ENCODE measurements around the gene PTGES.
"Not testable (repeated sequence)": the region's sequence is repeated elsewhere in the genome, so short reads cannot be mapped to it uniquely, and the experiment has no call there.

The PTGES gene

DNA sequence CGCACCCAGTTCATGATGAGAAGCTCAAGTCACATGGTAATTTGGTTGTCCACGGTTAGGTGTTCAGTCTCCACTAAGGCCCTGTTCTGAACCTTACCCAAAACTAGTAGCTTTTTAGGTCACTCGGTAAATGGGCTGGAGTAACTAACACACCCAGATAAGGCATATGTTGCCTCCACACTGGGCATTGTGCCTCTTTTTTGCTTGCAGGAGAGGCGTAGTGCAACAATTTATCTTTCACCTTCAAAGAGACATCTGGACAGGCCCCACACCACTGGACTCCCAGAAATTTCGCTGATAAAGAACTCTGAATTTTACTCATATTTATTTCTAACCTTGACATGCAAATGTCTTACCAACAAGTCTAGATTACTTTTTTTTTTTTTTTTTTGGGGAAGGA is 16.8 kb upstream of the PTGES start:
- no peak for DNase-seq (ENCODE audit: low spot score)

DNA sequence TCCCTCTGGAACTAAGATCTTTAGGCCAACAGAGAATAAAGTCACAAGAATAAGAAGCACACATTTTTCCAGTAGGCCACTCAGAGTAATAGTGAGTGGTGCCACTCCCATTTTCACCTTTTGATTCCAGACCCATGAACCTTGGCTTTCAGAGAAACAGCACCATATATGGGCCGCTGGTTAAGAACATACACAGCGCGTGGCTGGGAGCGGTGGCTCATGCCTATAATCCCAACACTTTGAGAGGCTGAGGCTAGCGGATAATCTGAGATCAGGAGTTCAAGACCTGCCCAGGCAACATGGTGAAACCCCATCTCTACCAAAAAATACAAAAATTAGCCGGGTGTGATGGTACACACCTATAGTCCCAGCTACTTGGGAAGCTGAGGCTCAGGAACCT is 15.6 kb upstream of the PTGES start:
- DNase-seq (ENCODE audit: low spot score): no peak

DNA sequence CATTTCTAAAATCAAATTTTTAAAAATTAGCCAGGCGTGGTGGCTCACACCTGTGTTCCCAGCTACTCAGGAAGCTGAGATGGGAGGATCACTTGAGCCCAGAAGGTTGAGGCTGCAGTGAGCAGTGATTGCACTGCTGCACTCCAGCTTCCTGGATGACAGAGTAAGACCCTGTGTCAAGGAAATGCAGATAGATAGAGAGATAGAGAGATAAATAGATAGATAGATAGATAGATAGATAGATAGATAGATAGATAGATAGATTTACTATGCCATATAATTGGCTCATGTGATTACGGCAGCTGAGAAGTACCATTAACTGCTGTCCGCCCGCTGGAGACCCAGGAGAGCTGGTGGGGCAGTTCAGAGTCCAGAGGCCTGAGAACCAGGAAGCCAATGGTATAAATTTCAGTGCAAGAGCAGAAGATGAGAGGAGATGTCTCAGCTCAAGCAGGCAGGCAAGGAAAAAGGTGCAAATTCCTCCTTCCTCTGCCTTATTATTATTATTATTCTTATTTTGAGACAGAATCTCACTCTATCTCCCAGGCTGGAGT is 13.0 kb upstream of the PTGES start:
- no peak for DNase-seq (ENCODE audit: low spot score)

DNA sequence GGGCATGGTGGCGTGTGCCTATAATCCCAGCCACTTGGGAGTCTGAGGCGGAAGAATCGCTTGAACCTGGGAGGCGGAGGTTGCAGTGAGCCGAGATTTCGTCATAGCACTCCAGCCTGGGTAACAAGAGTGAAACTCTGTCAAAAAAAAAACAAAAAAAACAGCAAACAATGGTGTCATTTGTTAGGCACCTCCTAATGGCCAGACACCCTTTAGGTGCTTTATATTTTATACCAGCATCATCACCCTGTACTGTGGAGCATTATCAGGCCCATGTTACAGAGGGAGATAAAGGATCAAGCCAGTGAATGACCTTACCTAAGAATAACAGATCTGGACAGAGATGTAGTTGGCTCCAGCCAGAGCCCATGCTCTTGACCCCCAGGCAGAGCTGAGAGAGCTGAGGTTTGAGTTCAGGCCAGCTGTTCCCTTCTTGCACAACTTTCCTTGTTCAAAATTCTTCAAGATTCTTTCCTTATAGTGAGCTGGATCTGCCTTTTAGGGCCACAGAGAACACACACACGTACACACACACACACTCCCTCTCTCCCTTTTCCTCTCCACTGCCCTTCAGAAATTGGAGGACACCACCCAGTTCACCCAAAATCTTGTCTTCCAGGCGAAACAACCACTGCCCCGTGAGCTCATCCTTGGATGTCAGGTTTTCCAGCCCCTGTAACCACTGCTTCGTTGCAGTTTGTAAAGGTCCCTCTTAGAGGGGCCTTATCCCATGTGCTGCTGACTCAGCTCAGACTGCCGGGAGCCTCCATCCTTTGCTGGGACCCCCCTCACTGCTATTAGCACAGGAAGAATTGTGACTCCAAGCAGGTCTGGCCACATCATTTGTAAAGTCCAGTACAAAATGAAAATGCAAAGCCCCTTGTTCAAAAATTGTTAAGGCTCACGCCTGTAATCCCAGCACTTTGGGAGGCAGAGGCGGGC is 10.4 kb upstream of the PTGES start:
- DNase-seq (ENCODE audit: low spot score): no peak

DNA sequence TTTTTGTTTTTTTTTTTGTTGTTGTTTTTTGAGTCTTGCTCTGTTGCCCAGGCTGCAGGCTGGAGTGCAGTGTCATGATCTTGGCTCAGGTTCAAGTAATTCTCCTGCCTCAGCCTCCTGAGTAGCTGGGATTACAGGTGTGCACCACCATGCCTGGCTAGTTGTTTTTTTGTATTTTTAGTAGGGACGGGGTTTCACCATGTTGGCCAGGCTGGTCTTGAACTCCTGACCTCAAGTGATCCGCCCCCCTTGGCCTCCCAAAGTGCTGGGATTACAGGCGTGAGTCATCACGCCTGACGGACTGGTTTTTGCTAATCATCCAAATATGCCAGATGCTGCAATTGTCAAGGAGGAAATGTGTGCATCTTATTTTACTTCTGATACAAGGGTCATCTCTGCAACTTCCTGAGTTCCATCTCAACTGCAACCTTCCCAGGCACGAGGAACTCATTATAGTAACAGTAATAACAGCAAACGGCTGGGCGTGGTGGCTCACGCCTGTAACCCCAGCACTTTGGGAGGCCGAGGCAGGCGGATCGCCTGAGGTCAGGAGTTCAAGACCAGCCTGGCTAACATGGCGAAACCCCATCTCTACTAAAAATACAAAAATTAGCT is 9.6 kb upstream of the PTGES start:
- not testable (repeated sequence) for DNase-seq (ENCODE audit: low spot score)

DNA sequence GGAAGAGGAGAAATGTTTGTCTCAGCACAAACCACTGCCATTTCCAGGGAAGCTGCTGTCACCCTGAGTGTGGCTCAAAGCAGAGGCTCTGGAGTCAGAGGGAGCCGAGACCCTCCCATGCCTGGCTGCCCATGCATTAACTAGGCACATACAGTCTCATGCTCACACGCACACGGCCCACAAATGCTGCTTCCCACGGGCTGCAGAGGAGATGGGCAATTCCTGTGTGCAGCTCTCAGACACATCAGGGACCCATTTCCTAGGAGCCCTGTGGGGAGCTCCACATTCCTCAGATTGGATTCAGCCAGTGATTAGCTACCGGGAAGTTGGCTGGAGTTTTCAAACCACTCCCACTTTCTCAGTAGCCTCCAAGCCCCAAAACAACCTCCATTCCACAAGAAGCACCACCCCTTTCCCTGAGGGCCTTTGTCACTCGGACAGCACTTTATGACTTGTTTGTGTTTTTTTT is 9.1 kb upstream of the PTGES start:
- no peak for DNase-seq (ENCODE audit: low spot score)

DNA sequence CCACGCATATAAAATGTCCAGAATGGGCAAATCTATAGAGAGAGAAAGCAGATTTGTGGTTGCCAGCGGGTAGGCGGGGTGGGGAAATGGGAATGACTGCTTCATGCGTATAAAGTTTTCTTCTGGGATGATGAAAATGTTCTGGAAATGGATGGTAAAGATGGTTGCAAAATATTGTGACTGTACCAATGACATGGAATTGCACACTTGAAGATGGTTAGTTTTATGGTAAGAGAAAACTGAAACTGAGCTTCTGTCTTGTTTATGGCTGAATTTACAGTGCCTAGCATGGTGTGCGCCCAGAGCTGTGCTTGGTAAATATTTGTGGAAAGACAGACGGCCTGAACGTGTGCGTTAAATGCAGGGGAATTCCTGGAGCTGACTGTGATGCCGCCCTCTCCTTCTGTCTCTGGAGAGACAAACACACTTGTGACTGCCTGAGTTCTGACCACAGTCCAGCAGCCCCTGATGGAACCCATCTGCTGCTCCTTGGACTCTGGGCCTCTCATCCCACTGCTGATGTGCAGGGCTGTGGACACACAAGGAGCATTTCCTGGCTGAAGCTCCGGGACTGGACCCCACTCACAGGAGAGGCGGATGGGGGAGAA is 8.6 kb upstream of the PTGES start:
- DNase-seq (ENCODE audit: low spot score): no peak

DNA sequence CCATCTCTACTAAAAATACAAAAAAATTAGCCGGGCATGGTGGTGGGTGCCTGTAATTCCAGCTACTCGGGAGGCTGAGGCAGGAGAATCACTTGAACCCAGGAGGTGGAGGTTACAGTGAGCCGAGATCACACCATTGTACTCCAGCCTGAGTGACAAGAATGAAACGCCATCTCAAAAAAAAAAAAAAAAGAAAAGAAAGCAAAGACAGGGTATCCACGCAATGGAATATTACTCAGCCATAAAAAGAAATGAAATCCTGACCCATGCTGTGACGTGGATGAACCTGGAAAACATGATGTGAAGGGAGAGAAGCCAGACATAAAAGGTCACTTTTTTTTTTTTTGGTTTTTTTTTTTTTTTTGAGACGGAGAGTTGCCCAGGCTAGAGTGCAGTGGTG is 7.9 kb upstream of the PTGES start:
- not testable (repeated sequence) for DNase-seq (ENCODE audit: low spot score)

DNA sequence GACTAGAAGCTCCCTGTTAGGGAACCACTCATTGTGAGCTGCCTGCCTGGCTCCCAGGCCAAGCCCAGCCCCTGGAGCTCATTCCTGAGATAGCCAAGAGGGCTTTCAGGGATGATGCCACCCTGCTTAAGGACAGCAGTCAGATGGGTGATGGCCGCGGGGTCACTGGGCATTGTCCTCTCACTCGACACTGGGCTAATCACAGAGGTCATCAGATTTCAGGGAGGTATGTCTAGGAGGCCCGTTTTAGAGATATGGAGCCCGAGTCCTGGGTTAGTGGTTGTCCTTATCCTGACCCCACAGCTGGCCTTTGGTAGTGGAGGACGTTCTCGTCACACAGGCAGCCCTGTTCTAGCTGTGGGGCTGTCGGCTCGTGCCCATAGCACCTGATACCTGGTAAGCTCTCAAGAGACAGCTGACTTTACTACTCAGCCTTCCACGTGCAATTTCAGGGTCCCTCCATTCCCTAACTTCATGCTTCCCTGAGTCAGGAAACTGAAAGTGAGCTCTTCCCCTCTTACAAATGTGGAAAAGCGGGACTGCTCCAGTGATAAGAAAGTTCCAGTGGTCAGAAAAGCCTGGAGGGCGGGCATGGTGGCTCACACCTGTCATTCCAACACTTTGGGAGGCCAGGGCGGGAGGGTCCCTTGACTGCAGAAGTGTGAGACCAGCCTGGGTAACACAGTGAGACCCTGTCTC is 7.1 kb upstream of the PTGES start:
- no peak for DNase-seq (ENCODE audit: low spot score)

DNA sequence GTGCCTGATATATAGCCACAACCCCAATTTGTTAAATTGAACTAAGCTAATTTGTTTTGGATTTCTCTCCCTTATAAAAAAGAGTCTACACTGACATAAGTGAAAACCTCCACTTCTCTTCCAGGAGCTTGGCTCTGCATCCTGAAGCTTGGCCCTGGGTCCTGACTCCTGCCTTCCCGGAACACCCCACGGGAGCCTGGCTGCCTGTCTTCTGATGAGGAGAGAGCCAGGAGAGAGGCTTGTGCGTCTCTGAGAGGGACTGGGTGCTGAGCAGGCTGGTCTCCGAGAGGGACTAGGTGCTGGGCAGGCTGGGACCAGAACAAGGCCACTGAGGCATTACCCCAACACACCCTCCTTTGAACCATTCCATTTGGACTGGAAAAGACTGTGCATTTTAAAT is 6.5 kb upstream of the PTGES start:
- no peak for DNase-seq (ENCODE audit: low spot score)

DNA sequence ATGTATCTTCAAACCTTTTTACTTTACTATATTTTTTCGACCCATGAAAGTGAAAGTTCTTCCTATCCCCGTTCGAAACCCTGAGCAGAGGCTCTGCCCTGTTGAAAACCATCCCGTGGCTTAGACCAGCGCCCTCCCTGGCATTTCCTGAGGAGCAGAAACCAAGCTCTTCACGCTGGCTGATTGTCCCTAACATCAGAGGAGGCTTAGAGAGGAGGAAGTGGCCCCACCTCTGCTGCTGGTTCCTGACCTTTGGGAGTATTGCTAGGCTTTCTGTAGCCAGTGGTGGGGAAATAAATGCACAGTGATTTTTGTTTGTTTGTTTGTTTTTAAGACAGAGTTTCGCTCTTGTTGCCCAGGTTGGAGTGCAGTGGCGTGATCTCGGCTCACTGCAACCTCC is 4.2 kb upstream of the PTGES start:
- DNase-seq (ENCODE audit: low spot score): no peak

DNA sequence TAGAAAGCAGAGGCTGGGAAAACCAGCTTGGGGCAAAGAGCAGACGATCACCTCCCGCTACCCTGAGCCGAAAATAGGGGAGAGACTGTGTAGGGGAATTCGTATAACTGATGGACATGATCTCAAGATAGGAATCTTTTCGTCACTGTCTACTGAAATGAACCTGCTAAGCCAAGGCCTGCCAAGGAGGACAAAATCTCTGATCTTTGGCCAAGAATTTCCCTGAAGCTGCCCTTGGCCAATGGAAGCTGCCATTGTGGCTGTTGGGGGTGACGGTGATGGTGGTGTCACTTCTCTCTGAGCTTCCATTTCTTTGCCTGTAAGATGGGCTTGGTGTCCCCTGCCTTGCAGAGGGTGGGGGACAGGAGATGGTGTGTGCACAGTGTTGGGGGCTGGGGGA is 3.3 kb upstream of the PTGES start:
- no peak for DNase-seq (ENCODE audit: low spot score)

DNA sequence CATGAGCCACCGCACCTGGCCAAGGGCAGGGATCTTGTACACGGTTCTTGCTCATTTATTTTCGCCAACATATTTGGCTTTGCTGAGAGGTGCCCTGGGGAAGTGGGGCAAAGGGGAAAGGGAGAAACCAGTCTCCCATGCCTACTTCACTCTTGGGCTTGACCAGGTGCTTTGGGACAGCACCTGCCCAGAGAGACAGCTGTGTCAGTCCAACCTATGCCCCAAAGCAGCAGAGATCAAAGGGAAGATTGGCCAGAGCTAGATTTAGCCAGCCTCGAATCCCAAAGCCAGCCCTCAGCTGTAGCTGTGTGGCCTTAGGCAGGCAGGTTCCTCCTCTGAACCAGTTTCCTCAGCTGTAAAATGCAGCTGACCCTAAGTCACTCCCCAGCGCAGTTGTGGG is 2.3 kb upstream of the PTGES start:
- DNase-seq (ENCODE audit: low spot score): no peak

DNA sequence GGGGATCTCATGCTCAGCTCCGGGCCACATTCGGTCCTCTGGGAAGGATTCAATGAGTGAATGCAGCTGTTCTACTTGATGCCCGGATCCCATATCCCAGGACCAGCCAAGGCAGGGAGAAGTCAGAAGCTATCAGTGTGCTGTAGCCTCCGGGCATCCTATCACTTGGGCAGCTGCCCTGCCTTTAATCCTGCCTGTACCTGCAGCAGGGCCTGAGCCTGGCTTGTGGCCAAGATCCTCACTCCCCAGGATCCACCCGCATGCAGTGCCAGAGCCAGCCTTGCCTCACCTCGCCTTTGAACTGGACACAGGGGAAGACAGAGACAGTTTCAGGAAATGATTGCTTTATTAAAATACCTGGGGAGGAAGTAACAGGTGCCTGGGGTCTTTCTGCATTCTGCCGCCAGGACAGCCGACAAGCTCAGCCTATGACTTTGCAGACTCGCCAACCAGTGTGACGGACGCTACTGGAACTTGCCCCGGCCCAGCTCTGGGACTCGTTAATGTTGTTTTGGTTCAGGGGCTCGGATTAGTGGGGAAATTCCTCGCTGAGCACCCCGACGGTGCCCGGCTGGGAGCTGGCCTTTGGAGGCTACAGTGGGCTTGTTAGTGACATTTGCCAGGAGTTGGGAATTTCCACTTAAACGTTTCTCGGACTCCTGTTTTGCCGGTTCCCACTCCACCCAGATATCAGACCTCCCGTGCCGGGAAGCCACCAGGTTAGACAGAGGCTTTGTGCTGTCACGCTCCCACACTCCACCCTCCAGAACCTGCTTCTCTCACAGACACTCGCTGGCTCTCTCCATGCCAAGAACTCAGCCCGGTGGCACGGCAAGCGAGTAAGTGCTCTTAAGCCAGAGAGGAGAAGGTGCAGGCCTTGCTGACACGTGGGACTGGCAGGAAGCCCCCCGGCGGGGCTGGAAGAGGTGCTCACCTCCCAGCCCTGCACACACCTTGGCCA is 721 bp downstream of the PTGES start:
- no peak for DNase-seq (ENCODE audit: low spot score)

DNA sequence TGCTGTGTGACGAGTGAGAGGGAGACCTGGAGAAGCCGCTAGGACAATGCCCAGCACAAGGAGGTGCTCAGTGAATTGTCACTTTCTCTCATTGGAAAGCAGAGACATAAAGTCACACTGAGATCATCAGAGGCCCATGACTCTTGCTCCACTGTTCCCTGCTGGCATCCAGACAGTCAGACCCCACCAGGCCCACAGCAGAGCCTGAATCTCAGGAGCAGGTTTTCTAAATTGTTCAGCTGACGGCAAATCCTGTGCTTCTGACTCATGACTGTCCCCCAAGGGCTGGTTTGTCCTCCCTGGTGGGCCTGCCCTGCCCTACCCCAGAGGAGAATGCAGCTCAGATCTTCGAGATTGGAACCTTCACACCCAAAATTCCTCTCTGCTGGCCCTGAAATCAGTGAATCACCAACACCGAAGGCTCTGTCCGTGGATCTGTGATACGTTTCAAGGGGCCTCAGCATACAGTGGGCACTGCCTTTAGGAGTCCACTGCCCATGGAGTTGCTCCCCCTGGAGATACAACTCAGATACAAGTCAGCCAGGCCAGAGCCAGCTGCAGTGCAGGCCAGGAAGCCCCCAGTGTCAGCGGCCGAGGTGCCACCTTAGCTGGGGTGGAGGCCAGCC is 2.7 kb downstream of the PTGES start:
- DNase-seq (ENCODE audit: low spot score): no peak

DNA sequence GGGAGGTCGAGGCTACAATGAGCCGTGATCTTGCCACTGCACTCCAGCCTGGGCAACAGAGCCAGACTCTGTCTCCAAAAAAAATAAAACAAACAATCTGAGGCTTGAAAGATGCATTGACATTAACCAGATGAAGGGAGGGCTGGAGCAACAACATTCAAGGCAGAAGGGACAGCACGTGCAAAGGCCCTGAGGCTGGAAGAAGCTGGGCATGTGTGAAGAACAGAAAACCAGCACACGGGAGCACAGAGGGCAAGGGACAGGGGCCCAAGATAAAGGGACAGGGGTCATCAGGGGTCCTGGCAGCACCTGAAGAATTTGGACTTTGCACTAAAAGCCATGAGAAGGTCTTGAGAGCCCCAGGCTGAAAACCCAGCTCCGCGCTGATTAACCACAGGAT is 3.3 kb downstream of the PTGES start:
- no peak for DNase-seq (ENCODE audit: low spot score)

DNA sequence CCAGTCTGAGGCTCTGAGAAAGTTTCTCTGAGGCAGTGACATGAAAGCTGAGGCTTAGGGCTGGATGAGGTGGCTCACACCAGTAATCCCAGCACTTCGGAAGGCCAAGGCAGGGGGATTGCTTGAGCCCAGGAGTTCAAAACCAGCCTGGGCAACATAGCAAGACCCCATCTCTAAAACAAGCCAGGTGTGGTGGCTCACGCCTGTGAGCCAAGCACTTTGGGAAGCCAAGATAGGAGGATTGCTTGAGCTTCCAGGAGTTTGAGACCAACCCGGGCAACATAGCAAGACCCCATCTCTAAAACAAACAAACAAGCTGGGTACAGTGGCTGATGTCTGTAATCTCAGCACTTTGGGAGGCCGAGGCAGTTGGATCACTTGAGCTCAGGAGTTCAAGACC is 3.8 kb downstream of the PTGES start:
- not testable (repeated sequence) for DNase-seq (ENCODE audit: low spot score)

DNA sequence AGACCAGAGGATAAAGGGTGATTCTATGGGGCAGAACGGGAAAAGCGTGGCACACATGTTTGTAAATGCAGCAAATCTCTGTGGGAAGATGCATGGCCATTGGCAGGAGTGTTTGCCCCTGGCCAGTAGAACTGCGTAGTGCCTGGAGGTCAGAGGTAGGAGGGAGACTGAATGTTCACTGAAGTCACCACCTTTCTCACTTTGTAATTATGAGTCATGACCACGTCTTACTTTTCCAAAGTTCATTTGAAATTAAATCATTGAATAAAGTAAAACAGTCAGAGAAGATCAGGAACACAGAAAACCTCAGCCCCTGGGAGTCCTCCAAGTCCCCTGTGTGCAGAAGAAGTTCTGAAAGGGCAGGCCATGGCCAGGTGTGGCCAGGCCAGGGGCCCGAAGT is 4.6 kb downstream of the PTGES start:
- DNase-seq (ENCODE audit: low spot score): no peak

DNA sequence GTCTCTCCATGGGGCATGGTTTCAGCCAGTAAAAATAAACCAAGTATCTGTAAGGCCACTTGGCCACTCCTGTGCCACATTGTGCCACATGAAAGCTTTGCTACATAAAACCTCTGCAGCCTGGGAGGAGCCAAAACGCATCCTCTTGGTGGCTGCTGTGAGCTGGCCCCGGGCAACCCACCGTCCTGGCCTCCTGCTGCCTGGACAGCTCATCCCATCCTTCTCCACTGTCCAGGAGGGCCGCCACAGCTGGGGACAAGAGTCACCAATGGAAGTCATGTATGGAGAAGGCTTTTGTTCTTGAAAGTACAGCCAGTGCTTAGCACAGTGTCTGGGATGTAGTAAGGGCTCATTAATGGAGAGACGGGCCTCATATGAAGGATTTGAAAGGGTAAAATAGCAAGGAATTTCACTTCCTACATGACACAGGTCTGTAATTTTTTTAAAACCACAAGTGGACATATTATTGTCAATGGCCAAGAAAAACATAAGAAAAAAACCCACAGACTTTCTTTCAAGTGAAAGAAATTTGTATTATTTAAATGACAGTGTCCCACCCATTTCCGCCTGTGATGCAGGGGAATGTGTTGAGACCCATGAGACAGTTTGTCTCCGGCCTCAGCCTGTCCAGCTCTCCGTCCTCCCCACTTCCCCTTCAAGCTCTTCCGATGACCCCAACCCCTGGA is 6.6 kb downstream of the PTGES start:
- DNase-seq (ENCODE audit: low spot score): no peak

DNA sequence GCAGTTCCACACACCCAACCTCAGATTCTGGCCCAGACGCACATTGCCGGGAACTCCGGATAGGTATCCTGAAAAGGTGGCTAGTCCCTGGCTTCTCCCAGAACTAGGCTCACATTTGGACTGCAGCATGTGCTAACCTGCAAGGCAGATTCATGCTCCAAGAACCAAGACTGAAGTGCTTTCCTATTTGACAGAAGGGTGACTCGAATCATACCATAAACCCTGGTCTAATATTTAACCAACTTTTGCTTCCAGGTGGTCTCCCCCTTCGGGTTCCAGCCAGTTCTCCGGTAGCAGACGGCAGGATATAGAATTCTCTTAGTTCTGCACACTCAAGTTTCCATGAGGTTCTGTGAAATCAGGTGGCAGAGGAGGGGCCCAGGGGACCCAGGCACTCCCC is 7.6 kb downstream of the PTGES start:
- no peak for DNase-seq (ENCODE audit: low spot score)
